H1 (cell line): Measurements from ENCODE around the gene GOLGA6L10. TPM values are rescaled to one million over a fixed set of nuclear protein-coding genes. Genes with fewer than 3 reads are reported as not detected.
"Not testable (repeated sequence)": the region's sequence is repeated elsewhere in the genome, so short reads cannot be mapped to it uniquely, and the experiment has no call there.

Source experiments
- CTCF ChIA-PET: fragments of 300-600 bp; sonication (Branson Sonifier 250); formaldehyde crosslinking; loops from one replicate; lab custom pipeline; 2021; ENCODE audit not compliant: partially characterized antibody; lab: Charles Lee
- POLR2A ChIA-PET: fragments of 300-600 bp; sonication (Branson Sonifier 250); formaldehyde crosslinking; loops from one replicate; lab custom pipeline; 2021; ENCODE audit warnings: inconsistent platforms; ENCODE audit not compliant: partially characterized antibody; lab: Charles Lee
- DNase-seq, 2 experiments: peaks; one replicate each; pipeline versions ENCODE4 v3.0.0 to v3.0.0-alpha.2; 2010 to 2022; ENCODE audit warnings: low spot score in 2 of 2, low read depth in 1 of 2, mixed read lengths in 1 of 2
- FAIRE-seq: peaks from 2 replicates; lab custom pipeline; 2011; peaks lifted over from hg19 to GRCh38; lab: Jason Lieb, UNC
- H2AFZ ChIP-seq: 2 replicates; pipeline ENCODE4 v1.8.1; 2012; ENCODE audit warnings: low read length, inconsistent platforms
- H2AK5ac ChIP-seq: 2 replicates; pipeline ENCODE4 v1.6.1; 2013; ENCODE audit warnings: low read depth, low read length
- H2BK120ac ChIP-seq: replicated peaks from 2 replicates; pipeline ENCODE3; 2013; ENCODE audit warnings: low read depth, low read length, inconsistent platforms
- H2BK12ac ChIP-seq: 2 replicates; pipeline ENCODE4 v1.6.1; 2013; ENCODE audit warnings: low read depth, low read length
- H2BK15ac ChIP-seq: 2 replicates; pipeline ENCODE4 v1.6.1; 2013; ENCODE audit warnings: low read length
- H2BK20ac ChIP-seq: 2 replicates; pipeline ENCODE4 v1.6.1; 2013; ENCODE audit warnings: low read length
- H2BK5ac ChIP-seq: 2 replicates; pipeline ENCODE4 v1.6.1; 2013; ENCODE audit warnings: low read depth, low read length
- H3K14ac ChIP-seq: 2 replicates; pipeline ENCODE4 v1.6.1; 2013; ENCODE audit warnings: inconsistent platforms; ENCODE audit not compliant: insufficient read length
- H3K18ac ChIP-seq: 2 replicates; pipeline ENCODE4 v1.6.1; 2013; ENCODE audit warnings: low read length; ENCODE audit errors: extremely low read depth
- H3K23ac ChIP-seq: 2 replicates; pipeline ENCODE4 v1.6.1; 2013; ENCODE audit warnings: inconsistent platforms; ENCODE audit not compliant: insufficient read length
- H3K23me2 ChIP-seq: 2 replicates; pipeline ENCODE4 v1.6.1; 2013; ENCODE audit warnings: low read depth, low read length
- H3K27ac ChIP-seq: 2 replicates; pipeline ENCODE4 v1.6.1; 2011; ENCODE audit warnings: low read depth, low read length, inconsistent platforms
- H3K27me3 ChIP-seq, 4 experiments: replicated peaks in 1 of 4; 1 replicate in 1 of 4; 2 replicates in 3 of 4; pipeline versions ENCODE4 v1.6.1 to v1.8.1; 2011 to 2013; ENCODE audit warnings: low read length in 3 of 4, mild to moderate bottlenecking in 3 of 4, inconsistent platforms in 2 of 4, mixed read lengths in 2 of 4, moderate library complexity in 1 of 4; ENCODE audit not compliant: control insufficient read depth in 3 of 4, insufficient read depth in 3 of 4; ENCODE audit errors: extremely low read depth in 1 of 4
- H3K36me3 ChIP-seq, 4 experiments: 2 replicates each; pipeline versions ENCODE4 v1.6.1 to v1.8.1; 2011 to 2013; ENCODE audit warnings: mild to moderate bottlenecking in 4 of 4, low read length in 3 of 4, moderate library complexity in 2 of 4, control low read depth in 1 of 4, inconsistent platforms in 1 of 4; ENCODE audit not compliant: insufficient read depth in 4 of 4, control insufficient read depth in 2 of 4
- H3K4ac ChIP-seq: replicated peaks from 2 replicates; pipeline ENCODE3; 2013; ENCODE audit warnings: low read length, low read depth, mixed read lengths, inconsistent platforms; ENCODE audit not compliant: insufficient read length
- H3K4me1 ChIP-seq, 4 experiments: replicated peaks in 1 of 4; 1 replicate in 1 of 4; 2 replicates in 3 of 4; pipeline versions ENCODE4 v1.6.1 to v1.8.1; 2011 to 2013; ENCODE audit warnings: low read length in 3 of 4, inconsistent platforms in 2 of 4, mixed read lengths in 1 of 4; ENCODE audit not compliant: insufficient read depth in 4 of 4, control insufficient read depth in 3 of 4
- H3K4me2 ChIP-seq, 2 experiments: 2 replicates each; pipeline versions ENCODE4 v1.6.1 to v1.8.1; 2011 to 2013; ENCODE audit warnings: low read depth in 2 of 2, low read length in 2 of 2, control low read depth in 1 of 2, inconsistent platforms in 1 of 2, mild to moderate bottlenecking in 1 of 2; ENCODE audit not compliant: insufficient read depth in 1 of 2
- H3K4me3 ChIP-seq, 4 experiments: fragments of 200-600, 300-600 bp in 1 of 4; sonication (generic), shearing (Covaris generic), sonication (Bioruptor Twin) in 1 of 4; 2 replicates each; pipeline versions ENCODE4 v1.5.1 to v1.8.1; 2011 to 2016; ENCODE audit warnings: low read length in 4 of 4, low read depth in 3 of 4, control low read depth in 2 of 4, inconsistent platforms in 2 of 4, mild to moderate bottlenecking in 2 of 4, mixed read lengths in 1 of 4, moderate library complexity in 1 of 4; ENCODE audit not compliant: insufficient read depth in 2 of 4; ENCODE audit errors: extremely low read depth in 1 of 4
- H3K56ac ChIP-seq: replicated peaks from 2 replicates; pipeline ENCODE3; 2013; ENCODE audit warnings: low read depth, mild to moderate bottlenecking, mixed read lengths, low read length, inconsistent platforms; ENCODE audit not compliant: insufficient read length
- H3K79me1 ChIP-seq: 2 replicates; pipeline ENCODE4 v1.6.1; 2013; ENCODE audit warnings: low read depth, low read length, control low read depth
- H3K79me2 ChIP-seq, 2 experiments: 2 replicates each; pipeline versions ENCODE4 v1.6.1 to v1.8.1; 2012 to 2013; ENCODE audit warnings: low read length in 2 of 2, mild to moderate bottlenecking in 2 of 2, inconsistent platforms in 1 of 2; ENCODE audit not compliant: insufficient read depth in 2 of 2, control insufficient read depth in 1 of 2
- H3K9ac ChIP-seq, 4 experiments: replicated peaks in 1 of 4; 1 replicate in 1 of 4; 2 replicates in 3 of 4; pipeline versions ENCODE4 v1.6.1 to v1.8.1; 2011 to 2013; ENCODE audit warnings: low read depth in 3 of 4, low read length in 3 of 4, control low read depth in 2 of 4, mild to moderate bottlenecking in 2 of 4, moderate library complexity in 2 of 4, inconsistent platforms in 1 of 4; ENCODE audit errors: extremely low read depth in 1 of 4
- H3K9me3 ChIP-seq, 2 experiments: 2 replicates each; pipeline versions ENCODE4 v1.6.1 to v1.8.1; 2012 to 2013; ENCODE audit warnings: mild to moderate bottlenecking in 2 of 2, moderate library complexity in 2 of 2, control low read depth in 1 of 2, inconsistent platforms in 1 of 2, low read depth in 1 of 2, low read length in 1 of 2, mixed read lengths in 1 of 2; ENCODE audit not compliant: insufficient read depth in 2 of 2
- H4K20me1 ChIP-seq, 2 experiments: replicated peaks in 1 of 2; 2 replicates each; pipeline versions ENCODE3 to v1.8.1; 2011 to 2013; ENCODE audit warnings: inconsistent platforms in 2 of 2, low read length in 2 of 2, mild to moderate bottlenecking in 1 of 2; ENCODE audit not compliant: insufficient read depth in 2 of 2, control insufficient read depth in 1 of 2
- H4K5ac ChIP-seq: 2 replicates; pipeline ENCODE4 v1.6.1; 2013; ENCODE audit warnings: low read length, low read depth, mixed read lengths, inconsistent platforms; ENCODE audit not compliant: insufficient read length
- H4K8ac ChIP-seq: 2 replicates; pipeline ENCODE4 v1.8.0; 2013; ENCODE audit warnings: mild to moderate bottlenecking, moderate library complexity, low read length, inconsistent platforms; ENCODE audit not compliant: insufficient read depth; ENCODE audit errors: extremely low read depth
- H4K91ac ChIP-seq: replicated peaks from 2 replicates; pipeline ENCODE3; 2013; ENCODE audit warnings: low read length, mixed read lengths, inconsistent platforms; ENCODE audit not compliant: insufficient read length
- WGBS, 2 experiments: shearing (Covaris generic) in 1 of 2; methylation state at CpG; one replicate each; pipeline versions ENCODE4 v1.1.6 to v1.1.7; 2013 to 2015; ENCODE audit warnings: low lambda C conversion rate in 2 of 2, mixed read lengths in 2 of 2, inconsistent platforms in 1 of 2, low coverage in 1 of 2, missing lambda C conversion rate in 1 of 2; ENCODE audit not compliant: insufficient replicate concordance in 2 of 2, insufficient coverage in 1 of 2, insufficient read length in 1 of 2; ENCODE audit errors: extremely low coverage in 1 of 2, missing lambda C conversion rate in 1 of 2; 5-methylcytosine and 5-hydroxymethylcytosine counted together
- long read RNA-seq, 2 experiments: library from RNA in 1 of 2; library from capped mRNA in 1 of 2; stranded (forward); transcript quantifications; one replicate each; pipeline ENCODE4 v2.0.0, GENCODE V29; 2021; ENCODE audit warnings: inconsistent platforms in 1 of 2
- polyA minus RNA-seq, 3 experiments: library from RNA; depleted of rRNA, polyadenylated mRNA; stranded (reverse); fragments of >200 nt; gene quantifications; 1 replicate in 2 of 3; 2 replicates in 1 of 3; pipeline ENCODE4 v1.2.3, GENCODE V29; 2011
- polyA plus RNA-seq, 7 experiments: library from polyadenylated mRNA; depleted of rRNA in 3 of 7; stranded (reverse) in 5 of 7; unstranded in 2 of 7; fragments of >200 nt in 5 of 7; fragments of 200-250 nt in 2 of 7; gene quantifications; 1 replicate in 5 of 7; 2 replicates in 1 of 7; 4 replicates in 1 of 7; pipeline versions ENCODE4 v1.2.1 to v1.2.3, GENCODE V29; 2011 to 2013; ENCODE audit warnings: missing spikeins in 2 of 7, mixed read lengths in 2 of 7
- total RNA-seq: library from RNA; stranded (reverse); fragmentation: NEBNext Ultra II Directional; extraction: Animal tissue kit (Norgen Biotek cat#: 25700); gene quantifications from 2 replicates; pipeline ENCODE4 v1.2.1, GENCODE V29; 2021

Gene GOLGA6L10, protein sequence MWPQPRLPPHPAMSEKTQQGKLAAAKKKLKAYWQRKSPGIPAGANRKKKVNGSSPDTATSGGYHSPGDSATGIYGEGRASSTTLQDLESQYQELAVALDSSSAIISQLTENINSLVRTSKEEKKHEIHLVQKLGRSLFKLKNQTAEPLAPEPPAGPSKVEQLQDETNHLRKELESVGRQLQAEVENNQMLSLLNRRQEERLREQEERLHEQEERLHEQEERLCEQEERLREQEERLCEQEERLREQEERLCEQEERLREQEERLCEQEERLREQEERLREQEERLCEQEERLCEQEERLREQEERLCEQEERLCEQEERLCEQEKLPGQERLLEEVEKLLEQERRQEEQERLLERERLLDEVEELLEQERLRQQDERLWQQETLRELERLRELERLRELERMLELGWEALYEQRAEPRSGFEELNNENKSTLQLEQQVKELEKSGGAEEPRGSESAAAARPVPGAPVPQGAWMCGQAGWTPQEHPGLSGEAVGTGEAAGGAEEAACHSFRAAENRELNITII
- total RNA-seq = 3.7 and 4.0 TPM in 2 replicates
- polyA plus RNA-seq (2011; rRNA removed) = 0.91 and 1.3 TPM in 2 replicates
- polyA plus RNA-seq (2011; cell fraction: cytosol; rRNA removed) = 3.0 TPM
- polyA plus RNA-seq (2011; cell fraction: nucleus; rRNA removed) = 5.9 TPM
- polyA plus RNA-seq (2012, experiment 1 of 2) = 3.4 to 5.3 TPM (median 4.0 TPM) in 4 replicates
- polyA plus RNA-seq (2012, experiment 2 of 2) = 0.07 TPM
- polyA plus RNA-seq (2013, experiment 1 of 2) = 0.89 TPM
- polyA plus RNA-seq (2013, experiment 2 of 2) = 0.87 TPM
- polyA minus RNA-seq (2011; rRNA and poly(A)+ RNA removed) = 0.28 and 0.85 TPM in 2 replicates
- polyA minus RNA-seq (2011; cell fraction: cytosol; rRNA and poly(A)+ RNA removed) = 1.5 TPM
- polyA minus RNA-seq (2011; cell fraction: nucleus; rRNA and poly(A)+ RNA removed) = 4.3 TPM
- long read RNA-seq, experiment 1 = 0 reads
- long read RNA-seq, experiment 2, partial matches to known transcripts = 0 of 1 reads
- long read RNA-seq, experiment 2, other reads (novel, unspliced or antisense) = 1 of 1 reads

DNA sequence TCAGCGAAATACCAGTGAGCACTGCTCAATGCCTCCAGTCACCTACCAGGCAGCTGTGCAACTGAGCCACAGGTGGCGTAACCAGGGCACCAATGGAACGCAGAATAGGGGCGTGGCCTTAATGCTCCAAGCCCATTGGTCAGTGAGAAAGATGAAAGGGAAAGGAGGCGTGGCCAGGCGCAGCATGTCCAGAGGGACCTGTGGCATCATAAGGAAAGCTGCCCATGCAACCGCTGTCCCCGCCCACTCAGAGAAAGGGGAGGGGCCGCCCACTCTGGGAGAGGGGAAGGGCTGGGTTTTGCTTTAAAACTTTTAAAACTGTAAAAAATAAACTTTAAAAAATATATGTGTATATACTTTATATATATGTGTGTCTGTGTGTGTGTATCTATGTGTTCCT is at the start of gene GOLGA6L10:
Gene GOLGA6L10 (minus strand): TSS at position 101 of the 400 bp plus-strand sequence. CDS start 100 bp downstream, at position 1.
- CTCF ChIA-PET, FAIRE-seq: not testable (repeated sequence)

More for the DNA sequence above, at the start of gene GOLGA6L10:
- H3K23ac ChIP-seq, H3K27me3 ChIP-seq, H3K4me3 ChIP-seq, H2BK12ac ChIP-seq, H4K5ac ChIP-seq, DNase-seq, H3K4ac ChIP-seq, H2AK5ac ChIP-seq, H3K18ac ChIP-seq, H3K79me1 ChIP-seq, H3K27ac ChIP-seq, H3K56ac ChIP-seq, H2AFZ ChIP-seq, H2BK15ac ChIP-seq, H3K14ac ChIP-seq, H2BK120ac ChIP-seq, H3K4me2 ChIP-seq, H4K20me1 ChIP-seq, H3K4me1 ChIP-seq, H3K9me3 ChIP-seq, H3K9ac ChIP-seq, H4K8ac ChIP-seq, H2BK5ac ChIP-seq, H3K79me2 ChIP-seq, H4K91ac ChIP-seq, H3K36me3 ChIP-seq, POLR2A ChIA-PET, H2BK20ac ChIP-seq, H3K23me2 ChIP-seq: not testable (repeated sequence)
- no CpG with 5 or more reads among the region's 9 CpGs for WGBS, 2 experiments
